Neural cell (in vitro differentiated cells): ENCODE data around the gene DMRTA2.

Experiments used
- SMC3 ChIP-seq: fragments of 450-650 bp; conservative IDR thresholded peaks from 2 replicates; pipeline ENCODE4 v1.6.1; 2014; ENCODE audit warnings: antibody characterized with exemption, mild to moderate bottlenecking, moderate library complexity; ENCODE audit not compliant: poor library complexity
- TF ChIP-seq, protein P1 (sequence below): fragments of 450-650 bp; IDR thresholded peaks from 2 replicates; pipeline ENCODE4 v1.5.1; 2014; ENCODE audit warnings: antibody characterized with exemption, mild to moderate bottlenecking, moderate library complexity; ENCODE audit not compliant: poor library complexity, severe bottlenecking

DNA sequence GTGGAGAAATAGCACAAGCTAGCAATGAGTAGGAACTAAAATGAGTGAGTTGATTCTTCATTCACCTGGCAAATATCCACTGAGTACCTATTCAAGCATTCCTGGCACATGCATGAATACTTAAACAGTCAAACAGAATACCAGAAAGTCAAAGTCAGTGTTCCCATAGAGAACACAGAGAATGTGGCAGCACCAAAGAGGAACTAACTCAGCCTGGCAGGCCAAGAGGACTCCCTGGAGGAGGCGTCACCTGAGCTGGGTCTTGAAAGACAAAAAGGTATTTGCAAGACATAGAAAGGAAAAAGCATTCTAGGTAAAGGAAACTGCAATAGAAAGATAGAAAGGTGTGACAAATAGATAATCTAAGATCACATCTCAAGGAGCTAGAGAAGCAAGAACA is 49.7 kb downstream of the DMRTA2 start:
- TF ChIP-seq SMC3, result no peak
- TF ChIP-seq, protein P1, sequence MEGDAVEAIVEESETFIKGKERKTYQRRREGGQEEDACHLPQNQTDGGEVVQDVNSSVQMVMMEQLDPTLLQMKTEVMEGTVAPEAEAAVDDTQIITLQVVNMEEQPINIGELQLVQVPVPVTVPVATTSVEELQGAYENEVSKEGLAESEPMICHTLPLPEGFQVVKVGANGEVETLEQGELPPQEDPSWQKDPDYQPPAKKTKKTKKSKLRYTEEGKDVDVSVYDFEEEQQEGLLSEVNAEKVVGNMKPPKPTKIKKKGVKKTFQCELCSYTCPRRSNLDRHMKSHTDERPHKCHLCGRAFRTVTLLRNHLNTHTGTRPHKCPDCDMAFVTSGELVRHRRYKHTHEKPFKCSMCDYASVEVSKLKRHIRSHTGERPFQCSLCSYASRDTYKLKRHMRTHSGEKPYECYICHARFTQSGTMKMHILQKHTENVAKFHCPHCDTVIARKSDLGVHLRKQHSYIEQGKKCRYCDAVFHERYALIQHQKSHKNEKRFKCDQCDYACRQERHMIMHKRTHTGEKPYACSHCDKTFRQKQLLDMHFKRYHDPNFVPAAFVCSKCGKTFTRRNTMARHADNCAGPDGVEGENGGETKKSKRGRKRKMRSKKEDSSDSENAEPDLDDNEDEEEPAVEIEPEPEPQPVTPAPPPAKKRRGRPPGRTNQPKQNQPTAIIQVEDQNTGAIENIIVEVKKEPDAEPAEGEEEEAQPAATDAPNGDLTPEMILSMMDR, result no peak
